SU-DHL-6 (cell line): ENCODE data around the gene HOXA3.

Experiments
- H2AFZ ChIP-seq: fragments of 200-600 bp; sonication (generic); 2 replicates; pipeline ENCODE4 v1.6.1; 2014; ENCODE audit warnings: low read depth, mild to moderate bottlenecking, moderate library complexity, mixed read lengths, antibody characterized with exemption, low read length; ENCODE audit not compliant: severe bottlenecking
- H3F3A ChIP-seq: fragments of 200-600 bp; shearing (Covaris generic); 2 replicates; pipeline ENCODE4 v1.6.0; 2016; ENCODE audit warnings: antibody characterized with exemption, mild to moderate bottlenecking; ENCODE audit not compliant: insufficient read depth
- H3K27ac ChIP-seq: fragments of 200-600 bp; sonication (generic); 2 replicates; pipeline ENCODE4 v1.5.1; 2016; ENCODE audit warnings: low read depth, mild to moderate bottlenecking, low read length, moderate library complexity, mixed read lengths
- H3K27me3 ChIP-seq: fragments of 200-600 bp; sonication (generic), shearing (Covaris generic); 2 replicates; pipeline ENCODE4 v1.6.0; 2014; ENCODE audit warnings: mild to moderate bottlenecking, low read length
- H3K36me3 ChIP-seq: fragments of 200-600 bp; sonication (generic); 2 replicates; pipeline ENCODE4 v1.6.1; 2014; ENCODE audit warnings: mild to moderate bottlenecking, low read length, mixed read lengths
- H3K4me2 ChIP-seq: fragments of 300-600, 200-600 bp; shearing (Covaris generic), sonication (generic); 2 replicates; pipeline ENCODE4 v1.6.0; 2014; ENCODE audit warnings: low read length, low read depth, mild to moderate bottlenecking; ENCODE audit not compliant: poor library complexity, severe bottlenecking
- H3K4me3 ChIP-seq: fragments of 200-600 bp; sonication (generic); 2 replicates; pipeline ENCODE4 v1.5.1; 2014; ENCODE audit warnings: antibody characterized with exemption, low read length, mild to moderate bottlenecking, mixed read lengths; ENCODE audit not compliant: insufficient read depth, poor library complexity, severe bottlenecking
- H3K79me2 ChIP-seq: fragments of 200-600 bp; sonication (generic); 2 replicates; pipeline ENCODE4 v1.6.1; 2014; ENCODE audit warnings: mild to moderate bottlenecking, low read length, moderate library complexity; ENCODE audit not compliant: insufficient read depth
- H3K9ac ChIP-seq: fragments of 200-600 bp; sonication (generic); 2 replicates; pipeline ENCODE4 v1.7.0; 2014; ENCODE audit warnings: mild to moderate bottlenecking, low read length
- H3K9me2 ChIP-seq: fragments of 200-600 bp; sonication (generic); replicated peaks from 2 replicates; pipeline ENCODE4 v1.6.1; 2014; ENCODE audit warnings: low read length; ENCODE audit not compliant: insufficient read depth
- H3K9me3 ChIP-seq: fragments of 200-600 bp; sonication (generic); 2 replicates; pipeline ENCODE4 v1.6.1; 2014; ENCODE audit warnings: low read length, mixed read lengths; ENCODE audit not compliant: insufficient read depth
- H4K20me1 ChIP-seq: fragments of 200-600 bp; sonication (generic); 2 replicates; pipeline ENCODE4 v1.6.1; 2014; ENCODE audit warnings: low read depth, mild to moderate bottlenecking, antibody characterized with exemption, low read length, moderate library complexity, mixed read lengths
- CTCF ChIP-seq: fragments of 200-600 bp; sonication (generic); IDR thresholded peaks from one replicate; pipeline ENCODE4 v1.5.1; 2017; ENCODE audit warnings: antibody characterized with exemption, mild to moderate bottlenecking, low read length, moderate library complexity; ENCODE audit not compliant: insufficient read depth, poor library complexity, severe bottlenecking
- EZH2phosphoT487 ChIP-seq: fragments of 200-600 bp; sonication (generic), shearing (Covaris generic); conservative IDR thresholded peaks from 2 replicates; pipeline ENCODE4 v1.6.1; 2018; ENCODE audit warnings: mild to moderate bottlenecking, antibody characterized with exemption, low read length, moderate library complexity, mixed read lengths

The HOXA3 gene

GRCh38 chr7:27064661-27065060 is 87.7 kb downstream of the HOXA3 start:
- Histone ChIP-seq H3K9me3 (no peaks in the 10 kb centered on the region), H3K4me2 (no peak overlapping the region), H3K36me3 (no peaks in the 10 kb centered on the region), H3F3A (no peaks in the 10 kb centered on the region), H3K4me3 (no peak overlapping the region), H3K27me3 (no peaks in the 10 kb centered on the region), H4K20me1 (no peaks in the 10 kb centered on the region), H3K9me2 (no peaks in the 10 kb centered on the region), H3K9ac (no peak overlapping the region), H3K27ac (no peak overlapping the region), H3K79me2 (no peaks in the 10 kb centered on the region), H2AFZ (no peak overlapping the region)
- TF ChIP-seq EZH2phosphoT487 (no peak), CTCF (no peak)

- Histone ChIP-seq H3F3A (no peaks in the 10 kb centered on the region), H3K4me2 (no peak overlapping the region), H4K20me1 (no peaks in the 10 kb centered on the region), H3K9me3 (no peaks in the 10 kb centered on the region), H2AFZ (no peak overlapping the region), H3K27me3 (no peaks in the 10 kb centered on the region), H3K9ac (no peak overlapping the region), H3K4me3 (no peak overlapping the region), H3K27ac (no peak overlapping the region), H3K36me3 (no peaks in the 10 kb centered on the region), H3K9me2 (no peaks in the 10 kb centered on the region), H3K79me2 (no peaks in the 10 kb centered on the region)
- TF ChIP-seq CTCF (no peak), EZH2phosphoT487 (no peak)
Measured at GRCh38 chr7:27064159-27064558, 88.2 kb downstream of the HOXA3 start.

- TF ChIP-seq EZH2phosphoT487 (no peak), CTCF (no peak)
- no peak overlapping the region for H3K27ac ChIP-seq
- H3K9me2 ChIP-seq, result no peaks in the 10 kb centered on the region
- H3K9ac ChIP-seq, result no peak overlapping the region
- no peaks in the 10 kb centered on the region for H3F3A ChIP-seq
- H2AFZ ChIP-seq, result no peak overlapping the region
- no peaks in the 10 kb centered on the region for H3K79me2 ChIP-seq
- H3K4me2 ChIP-seq, result no peak overlapping the region
- no peaks in the 10 kb centered on the region for H4K20me1 ChIP-seq
- H3K27me3 ChIP-seq, result no peaks in the 10 kb centered on the region
- no peaks in the 10 kb centered on the region for H3K36me3 ChIP-seq
- no peaks in the 10 kb centered on the region for H3K9me3 ChIP-seq
- no peak overlapping the region for H3K4me3 ChIP-seq
Measured at GRCh38 chr7:27062946-27063345, 89.4 kb downstream of the HOXA3 start.
